HepG2 (cell line): Measurements from ENCODE around the gene GALR2. TPM values are rescaled to one million over a fixed set of nuclear protein-coding genes. Genes with fewer than 3 reads are reported as not detected.

Experiments used
- ATAC-seq: fragments of 200-7000 bp; cut with Tn5 transposase; 3 replicates; pipeline ENCODE4 v1.9.1; 2020; ENCODE audit warnings: mild to moderate bottlenecking, moderate library complexity
- BruUV-seq: library from RNA; stranded (reverse); fragments of 400-500 nt; replicated peaks from 2 replicates; lab custom pipeline; 2021; lab: Mats Ljungman, UMichigan
- CTCF ChIA-PET: fragments of 300-600 bp; formaldehyde crosslinking; extraction: SDS; loops from one replicate; lab custom pipeline; 2021; ENCODE audit warnings: low total read pairs, inconsistent platforms, low intra/inter-chr PET ratio; lab: Yijun Ruan, JAX
- POLR2A ChIA-PET: fragments of 350-600 bp; sonication (Branson Sonifier 250); formaldehyde crosslinking; loops from one replicate; lab custom pipeline; 2020; ENCODE audit warnings: antibody characterized with exemption, inconsistent platforms; lab: Yijun Ruan, JAX
- DNase-seq: peaks from one replicate; pipeline ENCODE4 v3.0.0-alpha.2; 2015; ENCODE audit warnings: low spot score
- FAIRE-seq: peaks from 3 replicates; lab custom pipeline; 2011; peaks lifted over from hg19 to GRCh38; lab: Jason Lieb, UNC
- H2AFZ ChIP-seq: one replicate; pipeline ENCODE4 v1.6.1; 2011; ENCODE audit warnings: low read length, inconsistent platforms
- H3K27ac ChIP-seq: fragments of 300-600 bp; 3 replicates; pipeline ENCODE4 v1.8.0; 2011; ENCODE audit warnings: mixed run types, mild to moderate bottlenecking, mixed read lengths, low read length, inconsistent platforms; ENCODE audit not compliant: insufficient read depth; ENCODE audit errors: extremely low read length
- H3K27me3 ChIP-seq, 2 experiments: fragments of 200-600 bp in 1 of 2; 2 replicates in 1 of 2; 3 replicates in 1 of 2; pipeline versions ENCODE4 v1.6.0 to v1.8.0; 2011; ENCODE audit warnings: low read length in 2 of 2, mild to moderate bottlenecking in 2 of 2, moderate library complexity in 2 of 2, inconsistent platforms in 1 of 2; ENCODE audit not compliant: insufficient read depth in 2 of 2, control insufficient read depth in 1 of 2
- H3K36me3 ChIP-seq, 2 experiments: fragments of 200-600 bp in 1 of 2; replicated peaks in 1 of 2; 2 replicates in 1 of 2; 3 replicates in 1 of 2; pipeline versions ENCODE4 v1.5.1 to v1.8.0; 2011; ENCODE audit warnings: low read length in 2 of 2, inconsistent platforms in 1 of 2; ENCODE audit not compliant: insufficient read depth in 2 of 2, control insufficient read depth in 1 of 2
- H3K4me1 ChIP-seq: 2 replicates; pipeline ENCODE4 v1.5.1; 2012; ENCODE audit warnings: low read length, inconsistent platforms; ENCODE audit not compliant: insufficient read depth
- H3K4me2 ChIP-seq: 2 replicates; pipeline ENCODE4 v1.6.0; 2011; ENCODE audit warnings: low read depth, low read length, inconsistent platforms
- H3K4me3 ChIP-seq, 3 experiments: fragments of 200-600 bp in 1 of 3; sonication (generic), shearing (Covaris generic) in 1 of 3; replicated peaks in 1 of 3; 2 replicates each; pipeline ENCODE4 v1.5.1; 2011 to 2016; ENCODE audit warnings: low read length in 3 of 3, inconsistent platforms in 2 of 3, low read depth in 2 of 3, mild to moderate bottlenecking in 2 of 3, control low read depth in 1 of 3, mixed read lengths in 1 of 3; ENCODE audit not compliant: insufficient read depth in 1 of 3
- H3K79me2 ChIP-seq: one replicate; pipeline ENCODE4 v1.6.1; 2011; ENCODE audit warnings: low read length, inconsistent platforms; ENCODE audit not compliant: insufficient read depth
- H3K9ac ChIP-seq: 2 replicates; pipeline ENCODE4 v1.6.0; 2011; ENCODE audit warnings: mild to moderate bottlenecking, low read depth, low read length, inconsistent platforms; ENCODE audit not compliant: insufficient read depth
- H3K9me3 ChIP-seq: 2 replicates; pipeline ENCODE4 v1.5.1; 2012; ENCODE audit warnings: mild to moderate bottlenecking, low read length
- H4K20me1 ChIP-seq: 2 replicates; pipeline ENCODE4 v1.6.0; 2011; ENCODE audit warnings: inconsistent platforms, mild to moderate bottlenecking, low read length, moderate library complexity; ENCODE audit not compliant: insufficient read depth
- ATF7 ChIP-seq, 2 experiments: fragments of 450-650 bp in 1 of 2; sonication (generic) in 1 of 2; formaldehyde crosslinking in 1 of 2; IDR thresholded peaks; 2 replicates each; pipeline versions ENCODE4 v1.4.0 to v1.6.1; 2016 to 2020; ENCODE audit warnings: antibody characterized with exemption in 1 of 2, mild to moderate bottlenecking in 1 of 2, missing genetic modification reagents in 1 of 2
- CCDC6 ChIP-seq: sonication (generic); formaldehyde crosslinking; IDR thresholded peaks from 2 replicates; pipeline ENCODE4 v1.8.1; 2022; ENCODE audit warnings: mild to moderate bottlenecking, missing genetic modification reagents, moderate library complexity
- CEBPG ChIP-seq: IDR thresholded peaks from 2 replicates; pipeline ENCODE4 v1.6.1; 2016
- CREB1 ChIP-seq, 2 experiments: fragments of 450-650 bp in 1 of 2; IDR thresholded peaks; 2 replicates each; pipeline ENCODE4 v1.6.1; 2016 to 2017; ENCODE audit warnings: control low read depth in 1 of 2, mild to moderate bottlenecking in 1 of 2, missing compliant biosample characterization in 1 of 2, missing genetic modification characterization in 1 of 2
- ELF4 ChIP-seq: sonication (generic); formaldehyde crosslinking; IDR thresholded peaks from 2 replicates; pipeline ENCODE4 v1.5.0; 2020; ENCODE audit warnings: missing genetic modification reagents, mild to moderate bottlenecking, moderate library complexity, borderline replicate concordance
- ETV5 ChIP-seq: IDR thresholded peaks from 2 replicates; pipeline ENCODE4 v1.6.1; 2018; ENCODE audit warnings: missing biosample characterization, missing genetic modification reagents, inconsistent platforms, borderline replicate concordance
- FOXK2 ChIP-seq: fragments of 450-650 bp; IDR thresholded peaks from 2 replicates; pipeline ENCODE4 v1.6.1; 2016
- HNRNPK ChIP-seq: fragments of 200-400 bp; formaldehyde crosslinking; IDR thresholded peaks from 2 replicates; pipeline ENCODE4 v1.6.1; 2018; ENCODE audit warnings: low read length, low read depth, moderate library complexity, mild to moderate bottlenecking; ENCODE audit not compliant: poor library complexity, severe bottlenecking
- JUND ChIP-seq: sonication (generic); formaldehyde crosslinking; IDR thresholded peaks from 2 replicates; pipeline ENCODE4 v1.8.0; 2022; ENCODE audit warnings: mild to moderate bottlenecking, missing genetic modification reagents
- KDM5B ChIP-seq: sonication (generic); formaldehyde crosslinking; IDR thresholded peaks from 2 replicates; pipeline ENCODE4 v1.4.0; 2020; ENCODE audit warnings: missing genetic modification reagents, mild to moderate bottlenecking, borderline replicate concordance
- REL ChIP-seq: sonication (generic); formaldehyde crosslinking; conservative IDR thresholded peaks from 2 replicates; pipeline ENCODE4 v1.8.0; 2022; ENCODE audit warnings: mild to moderate bottlenecking, missing genetic modification reagents, moderate library complexity
- RORA ChIP-seq: sonication (generic); formaldehyde crosslinking; IDR thresholded peaks from 2 replicates; pipeline ENCODE4 v1.5.0; 2020; ENCODE audit warnings: mild to moderate bottlenecking, missing genetic modification reagents, moderate library complexity
- SP1 ChIP-seq, 2 experiments: fragments of 450-650 bp in 1 of 2; sonication (generic) in 1 of 2; formaldehyde crosslinking in 1 of 2; IDR thresholded peaks; 2 replicates each; pipeline versions ENCODE4 v1.4.0 to v1.6.1; 2016 to 2020; ENCODE audit warnings: missing genetic modification reagents in 1 of 2
- ZFAT ChIP-seq: sonication (generic); formaldehyde crosslinking; conservative IDR thresholded peaks from 2 replicates; pipeline ENCODE4 v1.8.1; 2023; ENCODE audit warnings: missing genetic modification reagents, inconsistent platforms
- ZNF550 ChIP-seq: sonication (generic); formaldehyde crosslinking; IDR thresholded peaks from 2 replicates; pipeline ENCODE4 v1.4.0; 2020; ENCODE audit warnings: mild to moderate bottlenecking, missing genetic modification reagents, borderline replicate concordance
- ZNF619 ChIP-seq: sonication (generic); formaldehyde crosslinking; IDR thresholded peaks from 2 replicates; pipeline ENCODE4 v1.4.0; 2020; ENCODE audit warnings: mild to moderate bottlenecking, missing genetic modification reagents
- ZSCAN29 ChIP-seq: sonication (generic); formaldehyde crosslinking; conservative IDR thresholded peaks from 2 replicates; pipeline ENCODE4 v1.4.0; 2020; ENCODE audit warnings: mild to moderate bottlenecking, missing genetic modification reagents
- WGBS: methylation state at CpG from one replicate; pipeline ENCODE4 v1.1.6; 2017; ENCODE audit warnings: low lambda C conversion rate; 5-methylcytosine and 5-hydroxymethylcytosine counted together
- in situ Hi-C: cut with HindIII; loops from 2 replicates; pipeline ENCODE4 v1.10.0; 2017; ENCODE audit warnings: low pct_unique_long_range_greater_than_20kb; ENCODE audit not compliant: extremely low pct_ligation_motif_present
- intact Hi-C: fragments of 100-400 bp; cut with micrococcal nuclease; formaldehyde crosslinking; loops from one replicate; pipeline ENCODE4 v1.10.0; 2022; ENCODE audit not compliant: unreplicated experiment
- polyA plus RNA-seq, 8 experiments: library from polyadenylated mRNA; depleted of rRNA in 3 of 8; stranded (reverse) in 7 of 8; unstranded in 1 of 8; fragments of >200 nt; fragmentation: Illumina TruSeq in 4 of 8; extraction: Trizol in 4 of 8; gene quantifications; 2 replicates each; pipeline versions ENCODE4 v1.2.1 to v1.2.3, GENCODE V29; 2011 to 2016; ENCODE audit warnings: low read depth in 4 of 8, missing spikeins in 1 of 8, mixed read lengths in 1 of 8; ENCODE audit not compliant: insufficient read depth in 1 of 8
- total RNA-seq, 5 experiments: library from RNA; depleted of rRNA; stranded (reverse); fragments of >200 nt; fragmentation: Illumina TruSeq; extraction: Trizol; gene quantifications; 2 replicates each; pipeline ENCODE4 v1.2.3, GENCODE V29; 2016; ENCODE audit warnings: low read depth in 1 of 5
- TF ChIP-seq, protein P1 (sequence below): sonication (generic); formaldehyde crosslinking; IDR thresholded peaks from 2 replicates; pipeline ENCODE4 v1.9.0; 2021; ENCODE audit warnings: missing genetic modification reagents, mild to moderate bottlenecking, borderline replicate concordance
- TF ChIP-seq, protein P2 (sequence below): sonication (generic); formaldehyde crosslinking; IDR thresholded peaks from 2 replicates; pipeline ENCODE4 v1.4.0; 2020; ENCODE audit warnings: missing genetic modification reagents, borderline replicate concordance

Gene GALR2
- total and polyA plus RNA-seq, 2 of the 13 experiments (the other 11 are each of a cell fraction or from before 2014, with no cell fraction given), result 0.48 to 0.58 TPM

DNA sequence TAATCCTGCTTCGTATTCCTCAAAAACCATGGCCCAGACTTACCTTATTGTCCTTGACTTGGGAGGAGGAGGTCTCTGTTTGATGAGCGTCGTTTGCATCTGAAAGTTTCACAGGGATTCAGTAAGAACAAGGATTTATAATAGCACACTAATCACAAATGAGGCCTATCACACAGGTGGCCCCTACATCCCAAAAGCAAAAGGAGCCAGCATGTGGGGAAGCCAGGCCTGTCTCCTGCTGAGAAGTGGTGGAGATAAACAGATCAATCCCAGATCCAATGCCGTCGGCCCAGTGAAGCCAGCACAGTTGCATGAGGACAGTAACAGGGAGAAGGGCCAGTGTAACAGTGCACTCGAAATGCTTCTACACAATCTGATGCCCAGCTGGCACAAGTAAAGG, 34.2 kb upstream of the GALR2 start:
- Histone ChIP-seq H3K4me2 (no peak overlapping the region), H3K36me3 (peaks cover 40 to 78% of the 10 kb centered on the region in 2 experiments), H3K27me3 (no peaks in the 10 kb centered on the region), H2AFZ (no peak overlapping the region), H4K20me1 (no peaks in the 10 kb centered on the region), H3K9ac (no peak overlapping the region), H3K79me2 (no peaks in the 10 kb centered on the region), H3K9me3 (no peaks in the 10 kb centered on the region), H3K4me1 (no peaks in the 10 kb centered on the region)
- FAIRE-seq, result no peak
- WGBS, result 81% methylated on average over 6 of the region's 6 CpGs
- no TSS peak for BruUV-seq
- intact Hi-C loops, result no loop called here
- ChIA-PET CTCF (no interaction called here), POLR2A (interaction anchor here (1.6 kb wide), 1 partner anchor 26 kb away, joined by 3 read pairs; no protein-coding TSS in a partner anchor)
- TF ChIP-seq ZSCAN29 (CRISPR knock-in tag) (no peak), CEBPG (CRISPR knock-in tag) (no peak), SP1 (IDR thresholded peaks at IDR 0.05) (no peak), SP1 (CRISPR knock-in tag; IDR thresholded peaks at IDR 0.05) (no peak), CREB1 (IDR thresholded peaks at IDR 0.05) (no peak), CREB1 (CRISPR knock-in tag; IDR thresholded peaks at IDR 0.05) (no peak), ZNF550 (CRISPR knock-in tag) (no peak), KDM5B (no peak), ELF4 (CRISPR knock-in tag) (no peak), JUND (CRISPR knock-in tag) (no peak), REL (CRISPR knock-in tag) (no peak), CCDC6 (CRISPR knock-in tag) (no peak), FOXK2 (no peak), ETV5 (CRISPR knock-in tag) (no peak), ZNF619 (CRISPR knock-in tag) (no peak), RORA (CRISPR knock-in tag) (no peak), HNRNPK (no peak), ATF7 (IDR thresholded peaks at IDR 0.05) (no peak), ATF7 (CRISPR knock-in tag; IDR thresholded peaks at IDR 0.05) (no peak), ZFAT (no peak)
- TF ChIP-seq, protein P1, sequence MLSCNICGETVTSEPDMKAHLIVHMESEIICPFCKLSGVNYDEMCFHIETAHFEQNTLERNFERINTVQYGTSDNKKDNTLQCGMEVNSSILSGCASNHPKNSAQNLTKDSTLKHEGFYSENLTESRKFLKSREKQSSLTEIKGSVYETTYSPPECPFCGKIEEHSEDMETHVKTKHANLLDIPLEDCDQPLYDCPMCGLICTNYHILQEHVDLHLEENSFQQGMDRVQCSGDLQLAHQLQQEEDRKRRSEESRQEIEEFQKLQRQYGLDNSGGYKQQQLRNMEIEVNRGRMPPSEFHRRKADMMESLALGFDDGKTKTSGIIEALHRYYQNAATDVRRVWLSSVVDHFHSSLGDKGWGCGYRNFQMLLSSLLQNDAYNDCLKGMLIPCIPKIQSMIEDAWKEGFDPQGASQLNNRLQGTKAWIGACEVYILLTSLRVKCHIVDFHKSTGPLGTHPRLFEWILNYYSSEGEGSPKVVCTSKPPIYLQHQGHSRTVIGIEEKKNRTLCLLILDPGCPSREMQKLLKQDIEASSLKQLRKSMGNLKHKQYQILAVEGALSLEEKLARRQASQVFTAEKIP, result no peak
- TF ChIP-seq, protein P2, sequence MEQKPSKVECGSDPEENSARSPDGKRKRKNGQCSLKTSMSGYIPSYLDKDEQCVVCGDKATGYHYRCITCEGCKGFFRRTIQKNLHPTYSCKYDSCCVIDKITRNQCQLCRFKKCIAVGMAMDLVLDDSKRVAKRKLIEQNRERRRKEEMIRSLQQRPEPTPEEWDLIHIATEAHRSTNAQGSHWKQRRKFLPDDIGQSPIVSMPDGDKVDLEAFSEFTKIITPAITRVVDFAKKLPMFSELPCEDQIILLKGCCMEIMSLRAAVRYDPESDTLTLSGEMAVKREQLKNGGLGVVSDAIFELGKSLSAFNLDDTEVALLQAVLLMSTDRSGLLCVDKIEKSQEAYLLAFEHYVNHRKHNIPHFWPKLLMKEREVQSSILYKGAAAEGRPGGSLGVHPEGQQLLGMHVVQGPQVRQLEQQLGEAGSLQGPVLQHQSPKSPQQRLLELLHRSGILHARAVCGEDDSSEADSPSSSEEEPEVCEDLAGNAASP (CRISPR knock-in tag), result no peak
- TF ChIP-seq, all 625 proteins: peak for 0
- DNase-seq, result no peak
- in situ Hi-C loops, result no loop called here
- no peak for ATAC-seq
- H3K27ac ChIP-seq, result no peak overlapping the region
- no peak overlapping the region for H3K4me3 ChIP-seq
